ENCODE results near the gene PELO. TPM values are rescaled to one million over a fixed set of nuclear protein-coding genes. Genes with fewer than 3 reads are reported as not detected.

PELO gene
- polyA plus RNA-seq, 4 donors = 4.0 to 10.8 (median 9.3) TPM

DNA sequence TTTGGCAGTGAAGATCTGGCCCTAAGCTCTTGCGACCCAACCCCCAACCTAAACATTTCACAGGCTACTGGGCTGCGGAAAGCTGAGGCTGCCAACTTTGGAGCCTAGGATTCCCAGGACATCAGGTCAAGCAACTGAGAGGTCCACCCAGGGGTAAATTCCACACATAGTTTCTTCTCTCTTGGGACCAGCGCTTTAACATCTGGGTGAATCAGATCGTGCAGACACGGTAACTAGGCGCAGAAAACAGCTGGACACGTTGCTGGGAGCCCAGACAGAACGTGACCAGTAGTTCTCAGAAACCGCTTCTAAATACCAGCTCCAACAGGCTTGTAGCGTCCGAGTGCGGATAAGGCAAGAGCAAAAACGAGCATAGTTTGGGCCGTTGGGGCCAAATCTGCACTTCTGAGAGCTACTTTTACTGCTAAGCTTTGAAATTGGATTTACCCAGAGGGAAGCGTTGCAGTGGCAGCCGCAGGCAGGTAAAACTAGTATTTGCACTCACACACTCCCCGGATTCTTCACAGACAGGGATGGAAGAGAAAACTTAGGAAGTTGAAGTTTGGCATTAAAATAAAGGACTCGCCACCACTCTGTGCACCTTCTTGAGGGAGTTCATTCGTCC lies 11.8 kb downstream of the PELO start:
- DNase-seq (peak in 1 of 2 donors; percentile 53), FAIRE-seq (no peak)
- H3K4me3 ChIP-seq (ENCODE audit: low read depth in 1 of 3, low read length in 3 of 3) = peak overlapping the region; percentile 30 to 92 (median 74)
- peak overlapping the region; percentile 76 to 97 (median 93) for H3K27ac ChIP-seq (ENCODE audit: low read depth in 1 of 3, low read length in 2 of 3)
- H3K9me3 ChIP-seq (ENCODE audit: control insufficient read depth in 2 of 2, insufficient read depth in 1 of 2, low read depth in 1 of 2, low read length in 1 of 2) = no peaks in the 10 kb centered on the region
- 0 to 1% (median 1%) methylated on average over 19 of the region's 19 CpGs for WGBS, 3 donors
- H3K36me3 ChIP-seq (ENCODE audit: control insufficient read depth in 3 of 3, insufficient read depth in 2 of 3, low read depth in 1 of 3, low read length in 3 of 3) = peaks cover 0 to 10% (median 2%) of the 10 kb centered on the region in 3 donors
- H3K27me3 ChIP-seq (ENCODE audit: control insufficient read depth in 3 of 3, insufficient read depth in 3 of 3, low read length in 3 of 3) = no peaks in the 10 kb centered on the region
- peaks cover 5 to 20% (median 5%) of the 10 kb centered on the region in 3 donors for H3K4me1 ChIP-seq (ENCODE audit: control insufficient read depth in 3 of 3, insufficient read depth in 2 of 3, low read depth in 1 of 3, low read length in 2 of 3)

DNA sequence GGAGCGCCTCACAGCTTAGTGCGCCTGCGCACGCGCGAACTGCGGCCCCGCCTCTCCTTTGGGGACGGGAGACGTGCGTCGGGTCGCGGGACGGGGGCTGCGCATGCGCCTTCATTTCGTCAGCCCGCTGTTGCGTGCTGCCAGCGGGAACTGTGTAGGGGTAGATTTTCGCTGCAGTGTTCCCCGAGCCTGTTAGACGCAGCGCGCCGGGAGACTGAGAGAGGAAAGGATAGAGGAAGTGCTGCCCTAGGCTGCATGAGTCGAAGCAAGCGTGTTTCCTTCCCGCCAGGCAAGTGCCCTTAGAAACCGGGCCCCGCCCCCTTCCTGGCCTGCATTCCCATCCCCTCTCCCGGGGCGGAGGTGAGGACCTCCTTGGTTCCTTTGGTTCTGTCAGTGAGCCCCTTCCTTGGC lies 12.3 kb downstream of the PELO start:
- Histone ChIP-seq H3K9me3 (ENCODE audit: control insufficient read depth in 2 of 2, insufficient read depth in 1 of 2, low read depth in 1 of 2, low read length in 1 of 2) (no peaks in the 10 kb centered on the region), H3K4me3 (ENCODE audit: low read depth in 1 of 3, low read length in 3 of 3) (peak overlapping the region; percentile 47 to 92 (median 74)), H3K4me1 (ENCODE audit: control insufficient read depth in 3 of 3, insufficient read depth in 2 of 3, low read depth in 1 of 3, low read length in 2 of 3) (peaks cover 5 to 23% (median 5%) of the 10 kb centered on the region in 3 donors), H3K27me3 (ENCODE audit: control insufficient read depth in 3 of 3, insufficient read depth in 3 of 3, low read length in 3 of 3) (no peaks in the 10 kb centered on the region), H3K27ac (ENCODE audit: low read depth in 1 of 3, low read length in 2 of 3) (peak overlapping the region; percentile 76 to 97 (median 93)), H3K36me3 (ENCODE audit: control insufficient read depth in 3 of 3, insufficient read depth in 2 of 3, low read depth in 1 of 3, low read length in 3 of 3) (peaks cover 0 to 10% (median 2%) of the 10 kb centered on the region in 3 donors)
- DNase-seq (peak; percentile 93 to 96), FAIRE-seq (no peak)
- WGBS, 3 donors = 0% methylated on average over 34 of the region's 34 CpGs

GRCh38 chr5:52800394-52801213 lies 12.9 kb downstream of the PELO start:
- H3K4me1 ChIP-seq (ENCODE audit: control insufficient read depth in 3 of 3, insufficient read depth in 2 of 3, low read depth in 1 of 3, low read length in 2 of 3) = peaks cover 5 to 24% (median 5%) of the 10 kb centered on the region in 3 donors
- WGBS, 3 donors = 1 to 3% (median 1%) methylated on average over 30 to 31 of the region's 31 CpGs
- no peaks in the 10 kb centered on the region for H3K9me3 ChIP-seq (ENCODE audit: control insufficient read depth in 2 of 2, insufficient read depth in 1 of 2, low read depth in 1 of 2, low read length in 1 of 2)
- H3K4me3 ChIP-seq (ENCODE audit: low read depth in 1 of 3, low read length in 3 of 3) = peak overlapping the region; percentile 47 to 92 (median 74)
- no peak for FAIRE-seq
- DNase-seq = peak; percentile 77 to 83
- no peaks in the 10 kb centered on the region for H3K27me3 ChIP-seq (ENCODE audit: control insufficient read depth in 3 of 3, insufficient read depth in 3 of 3, low read length in 3 of 3)
- H3K27ac ChIP-seq (ENCODE audit: low read depth in 1 of 3, low read length in 2 of 3) = peak overlapping the region; percentile 76 to 97 (median 93)
- H3K36me3 ChIP-seq (ENCODE audit: control insufficient read depth in 3 of 3, insufficient read depth in 2 of 3, low read depth in 1 of 3, low read length in 3 of 3) = peaks cover 0 to 10% (median 2%) of the 10 kb centered on the region in 3 donors

GRCh38 chr5:52801329-52801728 lies 13.6 kb downstream of the PELO start:
- peak; percentile 15 to 43 for DNase-seq
- Histone ChIP-seq H3K27me3 (ENCODE audit: control insufficient read depth in 3 of 3, insufficient read depth in 3 of 3, low read length in 3 of 3) (no peaks in the 10 kb centered on the region), H3K4me3 (ENCODE audit: low read depth in 1 of 3, low read length in 3 of 3) (peak overlapping the region in 2 of 3 donors; percentile 74 to 92), H3K36me3 (ENCODE audit: control insufficient read depth in 3 of 3, insufficient read depth in 2 of 3, low read depth in 1 of 3, low read length in 3 of 3) (peaks cover 0 to 10% (median 2%) of the 10 kb centered on the region in 3 donors), H3K27ac (ENCODE audit: low read depth in 1 of 3, low read length in 2 of 3) (peak overlapping the region; percentile 32 to 97 (median 85)), H3K9me3 (ENCODE audit: control insufficient read depth in 2 of 2, insufficient read depth in 1 of 2, low read depth in 1 of 2, low read length in 1 of 2) (no peaks in the 10 kb centered on the region), H3K4me1 (ENCODE audit: control insufficient read depth in 3 of 3, insufficient read depth in 2 of 3, low read depth in 1 of 3, low read length in 2 of 3) (peaks cover 5 to 24% (median 5%) of the 10 kb centered on the region in 3 donors)
- 18 to 34% (median 20%) methylated on average over 8 of the region's 8 CpGs for WGBS, 3 donors
- FAIRE-seq = no peak

- H3K4me1 ChIP-seq (ENCODE audit: control insufficient read depth in 3 of 3, insufficient read depth in 2 of 3, low read depth in 1 of 3, low read length in 2 of 3) = peaks cover 5 to 24% (median 5%) of the 10 kb centered on the region in 3 donors
- H3K9me3 ChIP-seq (ENCODE audit: control insufficient read depth in 2 of 2, insufficient read depth in 1 of 2, low read depth in 1 of 2, low read length in 1 of 2) = no peaks in the 10 kb centered on the region
- FAIRE-seq (no peak), DNase-seq (no peak)
- H3K4me3 ChIP-seq (ENCODE audit: low read depth in 1 of 3, low read length in 3 of 3) = peak overlapping the region in 1 of 3 donors; percentile 3
- H3K27ac ChIP-seq (ENCODE audit: low read depth in 1 of 3, low read length in 2 of 3) = no peak overlapping the region
- peaks cover 0 to 10% (median 2%) of the 10 kb centered on the region in 3 donors for H3K36me3 ChIP-seq (ENCODE audit: control insufficient read depth in 3 of 3, insufficient read depth in 2 of 3, low read depth in 1 of 3, low read length in 3 of 3)
- no peaks in the 10 kb centered on the region for H3K27me3 ChIP-seq (ENCODE audit: control insufficient read depth in 3 of 3, insufficient read depth in 3 of 3, low read length in 3 of 3)
- 59 to 69% (median 65%) methylated on average over 2 of the region's 2 CpGs for WGBS, 3 donors
Measured at GRCh38 chr5:52802272-52802973, 14.7 kb downstream of the PELO start.

DNA sequence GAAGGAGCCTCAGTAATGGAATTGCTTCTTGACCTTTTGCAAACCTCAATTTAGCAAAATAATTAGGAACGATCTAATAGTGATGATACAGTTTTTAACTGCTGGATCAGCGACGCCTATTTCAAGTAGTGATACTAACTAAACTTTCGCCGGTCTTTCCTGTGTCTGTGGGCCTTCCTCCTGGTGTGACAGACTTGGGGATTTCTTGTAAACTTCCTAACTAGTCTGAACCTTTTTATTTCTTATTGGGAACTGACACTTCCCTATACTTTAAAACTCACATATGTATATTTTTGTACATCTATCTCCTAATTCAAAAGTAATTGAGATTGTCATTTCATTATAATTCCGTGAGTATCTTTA lies 15.2 kb downstream of the PELO start:
- Histone ChIP-seq H3K4me1 (ENCODE audit: control insufficient read depth in 3 of 3, insufficient read depth in 2 of 3, low read depth in 1 of 3, low read length in 2 of 3) (peaks cover 5 to 21% (median 5%) of the 10 kb centered on the region in 3 donors), H3K27ac (ENCODE audit: low read depth in 1 of 3, low read length in 2 of 3) (no peak overlapping the region), H3K4me3 (ENCODE audit: low read depth in 1 of 3, low read length in 3 of 3) (no peak overlapping the region), H3K27me3 (ENCODE audit: control insufficient read depth in 3 of 3, insufficient read depth in 3 of 3, low read length in 3 of 3) (no peaks in the 10 kb centered on the region), H3K9me3 (ENCODE audit: control insufficient read depth in 2 of 2, insufficient read depth in 1 of 2, low read depth in 1 of 2, low read length in 1 of 2) (no peaks in the 10 kb centered on the region), H3K36me3 (ENCODE audit: control insufficient read depth in 3 of 3, insufficient read depth in 2 of 3, low read depth in 1 of 3, low read length in 3 of 3) (peaks cover 0 to 10% (median 2%) of the 10 kb centered on the region in 3 donors)
- DNase-seq (no peak), FAIRE-seq (no peak)
- 58 to 63% (median 62%) methylated on average over 6 of the region's 6 CpGs for WGBS, 3 donors

DNA sequence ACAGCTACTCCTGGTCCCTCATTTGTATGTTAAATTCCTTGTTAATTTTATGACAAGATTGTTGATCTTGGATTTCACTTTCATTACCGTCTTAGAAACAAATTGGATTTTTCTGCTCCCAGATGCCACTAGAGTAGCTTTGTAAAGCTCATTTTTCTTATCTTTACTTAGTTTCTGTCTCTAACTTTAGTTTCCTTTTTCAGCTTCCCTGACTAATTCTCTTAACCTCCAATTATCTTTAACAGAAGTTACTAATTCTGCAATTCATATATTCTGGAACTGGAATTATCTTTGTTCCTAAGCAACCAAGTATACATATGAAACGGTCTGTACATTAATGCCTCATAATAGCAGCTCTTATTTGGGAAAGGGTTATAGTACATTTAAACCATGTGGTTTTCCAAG lies 16.7 kb downstream of the PELO start:
- H3K36me3 ChIP-seq (ENCODE audit: control insufficient read depth in 3 of 3, insufficient read depth in 2 of 3, low read depth in 1 of 3, low read length in 3 of 3) = peaks cover 0 to 10% (median 2%) of the 10 kb centered on the region in 3 donors
- H3K4me1 ChIP-seq (ENCODE audit: control insufficient read depth in 3 of 3, insufficient read depth in 2 of 3, low read depth in 1 of 3, low read length in 2 of 3) = peaks cover 3 to 9% (median 5%) of the 10 kb centered on the region in 3 donors
- DNase-seq (peak; percentile 21 to 57), FAIRE-seq (no peak)
- WGBS, 3 donors = 15 to 34% (median 19%) methylated on average over 2 of the region's 2 CpGs
- no peaks in the 10 kb centered on the region for H3K9me3 ChIP-seq (ENCODE audit: control insufficient read depth in 2 of 2, insufficient read depth in 1 of 2, low read depth in 1 of 2, low read length in 1 of 2)
- no peak overlapping the region for H3K4me3 ChIP-seq (ENCODE audit: low read depth in 1 of 3, low read length in 3 of 3)
- peak overlapping the region in 1 of 3 donors; percentile 65 for H3K27ac ChIP-seq (ENCODE audit: low read depth in 1 of 3, low read length in 2 of 3)
- H3K27me3 ChIP-seq (ENCODE audit: control insufficient read depth in 3 of 3, insufficient read depth in 3 of 3, low read length in 3 of 3) = no peaks in the 10 kb centered on the region

DNA sequence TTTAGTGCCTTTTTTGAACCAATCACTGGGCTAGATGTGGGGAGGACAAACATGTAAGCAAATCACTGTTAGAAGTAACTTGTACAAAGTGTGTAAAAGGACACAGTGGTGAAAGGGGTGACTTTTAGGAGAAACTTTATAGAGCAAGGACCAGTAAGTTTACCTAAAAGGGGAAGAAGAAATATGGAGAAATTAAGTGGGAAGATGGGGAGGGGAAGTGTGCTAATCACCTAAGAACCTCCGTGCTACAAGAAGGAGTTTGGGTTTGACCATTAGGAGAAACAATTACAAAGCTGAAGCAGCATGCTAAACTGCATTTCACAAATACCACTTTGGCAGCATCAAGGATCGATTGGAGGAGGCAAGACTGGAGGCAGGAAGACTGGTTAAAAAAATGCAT lies 17.3 kb downstream of the PELO start:
- peak overlapping the region in 1 of 3 donors; percentile 65 for H3K27ac ChIP-seq (ENCODE audit: low read depth in 1 of 3, low read length in 2 of 3)
- peaks cover 0 to 10% (median 2%) of the 10 kb centered on the region in 3 donors for H3K36me3 ChIP-seq (ENCODE audit: control insufficient read depth in 3 of 3, insufficient read depth in 2 of 3, low read depth in 1 of 3, low read length in 3 of 3)
- no peak overlapping the region for H3K4me3 ChIP-seq (ENCODE audit: low read depth in 1 of 3, low read length in 3 of 3)
- 69 to 88% (median 72%) methylated on average over 2 of the region's 2 CpGs for WGBS, 3 donors
- DNase-seq = no peak
- H3K9me3 ChIP-seq (ENCODE audit: control insufficient read depth in 2 of 2, insufficient read depth in 1 of 2, low read depth in 1 of 2, low read length in 1 of 2) = no peaks in the 10 kb centered on the region
- peaks cover 4 to 9% (median 5%) of the 10 kb centered on the region in 3 donors for H3K4me1 ChIP-seq (ENCODE audit: control insufficient read depth in 3 of 3, insufficient read depth in 2 of 3, low read depth in 1 of 3, low read length in 2 of 3)
- H3K27me3 ChIP-seq (ENCODE audit: control insufficient read depth in 3 of 3, insufficient read depth in 3 of 3, low read length in 3 of 3) = no peaks in the 10 kb centered on the region
- FAIRE-seq = no peak
